HG03378 (cell line): ENCODE results near the gene SLC13A5.
"Not testable (repeated sequence)": the region's sequence is repeated elsewhere in the genome, so short reads cannot be mapped to it uniquely, and the experiment has no call there.

Experiments used
- ATAC-seq: cut with Tn5 transposase; IDR thresholded peaks from one replicate; pipeline ENCODE4 v1.9.1; 2021; ENCODE audit warnings: mild to moderate bottlenecking, moderate library complexity; ENCODE audit not compliant: unreplicated experiment

Gene SLC13A5

GRCh38 chr17:6713130-6713917 is at the start of gene SLC13A5:
SLC13A5 (minus strand) TSS chr17:6713369; CDS start chr17:6713333, 36 bp downstream.
- no peak for ATAC-seq

DNA sequence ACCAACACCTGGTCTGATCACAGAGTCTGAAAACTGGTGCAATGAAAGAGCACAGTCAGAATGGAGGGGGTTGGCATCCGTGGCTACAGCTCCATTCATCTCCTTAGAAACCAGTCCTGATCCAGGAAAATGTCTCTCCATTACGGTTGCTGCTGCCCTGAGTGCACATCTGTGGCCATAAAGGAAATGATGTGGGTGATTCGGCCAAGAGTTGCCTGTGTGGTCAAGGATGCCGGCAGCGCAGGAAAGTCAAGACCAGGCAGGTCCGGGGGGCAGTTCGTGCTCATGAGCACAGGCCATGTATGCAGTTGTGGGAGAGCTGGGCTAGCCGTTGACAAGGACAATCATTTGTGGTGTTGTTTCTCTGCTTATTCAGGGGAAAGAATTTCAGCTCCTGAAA is 48.6 kb upstream of the SLC13A5 start:
- no peak for ATAC-seq

DNA sequence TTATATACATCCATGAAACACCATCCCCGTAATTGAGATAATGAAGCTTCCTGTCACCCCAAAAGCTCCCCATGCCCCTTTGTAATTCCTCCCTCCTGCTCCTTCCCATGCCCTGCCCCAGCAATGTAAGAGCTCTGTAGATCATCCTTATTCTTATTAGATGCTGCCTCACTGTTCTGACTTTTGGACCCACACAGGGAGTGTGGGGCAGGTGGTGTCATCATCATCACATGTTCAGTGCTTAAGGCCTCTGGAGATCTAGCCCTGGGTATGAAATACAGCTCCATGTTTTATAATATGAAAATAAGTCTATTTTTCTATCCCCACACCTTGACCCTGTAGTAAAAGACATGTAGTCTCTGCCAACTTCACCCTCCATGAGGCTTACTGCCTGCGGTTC is 44.6 kb upstream of the SLC13A5 start:
- no peak for ATAC-seq

DNA sequence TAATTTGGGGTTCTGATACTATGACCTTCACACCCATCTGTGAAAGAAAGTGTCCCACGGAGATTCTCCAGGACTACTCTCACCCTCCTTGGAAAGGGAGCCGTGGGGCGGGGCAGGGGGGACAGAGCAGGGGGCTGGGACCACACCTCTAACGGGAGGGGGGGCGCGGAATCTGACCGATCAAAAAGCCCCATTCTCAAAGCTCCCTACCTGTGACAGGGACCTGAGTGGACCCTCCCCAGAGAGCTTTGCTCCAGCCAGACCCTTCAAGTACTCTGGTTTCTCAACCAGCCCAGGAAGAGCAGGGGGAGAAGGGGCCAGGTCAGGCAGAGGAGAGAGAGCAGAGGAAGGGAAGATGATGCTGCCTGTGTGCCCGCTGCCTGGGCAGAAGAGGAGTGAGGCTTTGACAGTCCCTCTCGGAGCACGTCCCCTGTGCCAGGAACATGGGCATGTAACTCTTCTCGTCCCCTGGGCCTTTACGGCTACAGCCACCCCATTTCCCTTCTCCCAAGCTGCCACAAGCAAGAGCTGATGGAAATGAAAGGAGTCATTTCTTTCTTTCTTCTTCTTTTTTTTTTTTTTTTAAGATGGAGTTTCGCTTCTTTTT is 43.4 kb upstream of the SLC13A5 start:
- ATAC-seq: no peak

DNA sequence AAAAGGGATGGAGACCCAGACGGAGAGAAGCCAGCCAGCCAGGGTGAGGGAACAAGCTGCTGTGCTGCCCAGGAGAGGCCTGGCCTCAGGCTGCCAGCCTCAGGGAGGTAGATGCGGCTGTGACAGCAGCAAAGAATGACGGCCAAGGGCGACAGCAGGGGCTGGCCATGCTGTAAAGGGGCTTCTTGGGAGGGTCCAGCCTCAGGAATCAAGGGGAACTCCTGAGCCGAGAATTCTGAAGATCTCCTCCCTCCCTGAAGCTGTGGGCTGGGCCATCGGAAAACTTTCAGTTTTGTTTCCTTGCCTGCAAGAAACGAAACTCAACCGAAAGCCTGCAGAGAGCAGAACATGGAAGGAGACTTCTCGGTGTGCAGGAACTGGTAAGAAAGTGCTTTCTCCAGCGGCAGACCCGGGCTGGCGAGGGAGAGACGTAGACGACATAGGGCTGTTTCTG is 42.6 kb upstream of the SLC13A5 start, which contains the start of gene XAF1:
TSS of gene XAF1 (plus strand) at position 316 of the 454 bp plus-strand sequence. CDS start at position 349, 33 bp downstream.
- no peak for ATAC-seq

DNA sequence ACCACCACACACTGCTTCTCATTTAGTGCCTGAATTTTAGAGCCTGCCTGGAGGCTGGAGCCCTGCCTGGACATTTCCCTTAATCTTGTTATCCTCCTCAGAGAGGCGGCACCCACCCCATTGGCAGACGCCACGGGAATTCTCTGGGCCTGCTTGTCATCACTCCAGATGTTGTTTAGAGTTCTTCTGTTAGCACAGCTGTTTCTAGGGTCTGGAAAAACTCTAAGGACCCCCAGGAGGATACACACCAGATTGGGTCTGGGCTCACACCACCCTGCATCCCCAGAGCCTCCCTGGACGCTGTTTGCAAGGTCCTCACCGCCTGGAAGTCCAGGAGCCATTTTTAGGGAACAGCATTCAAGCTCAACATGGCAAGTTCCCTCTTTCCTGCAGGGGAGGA is 42.1 kb upstream of the SLC13A5 start:
- ATAC-seq: no peak

GRCh38 chr17:6753546-6753945 is 40.4 kb upstream of the SLC13A5 start:
- no peak for ATAC-seq

DNA sequence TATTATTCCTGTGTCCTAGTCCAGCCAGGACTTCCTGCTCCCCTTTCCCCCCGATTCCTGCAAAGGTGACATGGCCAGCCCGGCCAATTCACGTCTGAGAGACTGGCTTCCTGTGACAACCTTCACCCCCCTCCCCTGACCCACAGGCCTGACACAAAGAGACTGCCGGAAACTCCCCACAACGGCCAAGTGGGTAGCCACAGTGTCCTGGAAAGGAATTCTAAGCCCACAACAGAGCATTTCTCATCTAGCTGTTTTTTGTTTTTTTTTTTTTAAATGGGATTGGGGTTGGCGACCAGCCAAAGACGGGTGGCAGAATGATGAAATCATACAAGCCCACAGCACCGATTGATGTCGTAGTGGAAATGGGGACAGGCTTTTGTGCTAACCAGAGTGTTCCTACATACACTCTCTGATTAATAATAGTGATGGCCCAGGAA is 39.9 kb upstream of the SLC13A5 start:
- no peak for ATAC-seq

GRCh38 chr17:6752068-6752909 is 39.1 kb upstream of the SLC13A5 start:
- ATAC-seq: no peak

DNA sequence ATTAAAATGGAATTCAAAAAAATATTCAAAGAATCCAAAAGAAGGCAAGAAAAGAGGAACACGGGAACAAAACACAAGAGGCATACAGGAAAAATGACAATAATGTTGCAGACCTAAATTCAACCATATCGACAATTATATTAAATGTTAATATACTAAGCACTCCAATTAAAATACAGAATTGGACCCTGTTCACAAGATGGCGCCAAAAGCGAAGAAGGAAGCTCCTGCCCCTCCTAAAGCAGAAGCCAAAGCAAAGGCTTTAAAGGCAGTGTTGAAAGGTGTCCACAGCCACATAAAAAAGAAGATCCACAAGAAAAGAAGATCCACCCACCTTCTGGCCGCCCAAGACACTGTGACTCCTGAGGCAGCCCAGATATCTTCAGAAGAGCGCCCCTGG is 36.4 kb upstream of the SLC13A5 start:
- no peak for ATAC-seq

DNA sequence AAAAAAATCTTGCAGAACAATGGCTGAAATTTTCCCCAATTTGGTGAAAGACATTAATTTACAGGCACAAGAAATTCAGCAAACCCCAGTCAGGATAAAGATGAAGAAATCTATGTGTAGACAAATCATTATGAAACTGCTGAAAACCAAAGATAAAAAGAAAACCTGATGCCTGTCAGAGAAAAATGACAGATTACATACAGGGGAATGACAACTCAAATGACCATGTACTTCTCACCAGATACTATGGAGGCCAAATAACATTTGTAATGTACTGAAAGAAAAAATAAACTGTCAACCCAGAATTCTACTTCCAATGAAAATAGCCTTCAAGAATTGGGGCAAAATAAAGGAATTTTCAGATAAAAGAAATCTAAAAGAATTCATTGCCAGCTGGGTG is 35.4 kb upstream of the SLC13A5 start:
- ATAC-seq: no peak

DNA sequence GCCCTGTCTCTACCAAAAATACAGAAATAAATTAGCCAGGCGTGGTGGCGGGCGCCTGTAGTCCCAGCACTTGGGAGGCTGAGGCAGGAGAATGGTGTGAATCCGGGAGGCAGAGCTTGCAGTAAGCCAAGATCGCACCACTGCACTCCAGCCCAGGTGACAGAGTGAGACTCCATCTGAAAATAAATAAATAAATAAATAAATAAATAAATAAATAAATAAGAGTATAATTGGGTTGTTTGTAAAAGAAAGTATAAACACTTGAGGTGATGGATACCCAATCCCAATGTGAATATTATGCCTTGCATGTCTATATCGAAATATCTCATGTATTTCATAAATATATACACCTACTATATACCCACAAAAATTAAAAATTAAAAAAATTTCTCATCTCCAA is 33.5 kb upstream of the SLC13A5 start:
- not testable (repeated sequence) for ATAC-seq

DNA sequence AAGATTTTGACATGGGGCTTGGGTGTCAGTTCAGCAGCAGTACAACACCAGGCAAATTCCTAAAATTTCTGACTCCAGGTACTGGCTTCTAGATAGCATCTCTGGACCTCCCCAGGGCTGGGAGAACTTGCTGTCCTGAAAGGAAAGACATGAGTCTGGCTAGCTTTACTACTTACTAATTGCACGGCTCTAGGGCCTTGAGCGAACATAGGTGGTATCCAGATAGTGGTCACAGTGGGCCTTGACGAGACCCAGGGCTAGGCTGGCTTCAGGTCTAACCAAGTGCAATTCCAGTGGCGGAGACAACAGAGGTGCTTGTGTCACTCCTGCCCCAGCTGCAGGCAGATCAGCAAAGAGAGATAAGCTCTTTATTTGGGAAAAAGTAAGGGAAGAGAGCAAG is 16.4 kb upstream of the SLC13A5 start:
- no peak for ATAC-seq

DNA sequence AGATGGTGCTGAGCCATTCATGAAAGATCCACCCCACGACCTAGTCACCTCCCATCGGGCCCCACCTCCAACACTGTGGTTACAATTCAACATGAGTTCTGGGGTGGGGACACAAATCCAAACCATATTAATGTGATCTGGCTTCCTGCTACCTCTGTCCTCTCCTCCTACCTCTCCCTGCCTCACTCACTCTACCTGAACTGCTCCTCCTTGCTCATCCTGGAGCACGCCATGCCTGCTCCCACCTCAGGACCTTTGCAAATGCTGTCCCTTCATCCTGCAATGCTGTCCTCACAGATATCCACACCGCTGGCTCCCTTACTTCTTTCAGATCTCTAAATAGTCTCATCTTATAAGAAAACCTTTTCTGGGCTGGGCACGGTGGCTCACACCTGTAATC is 10.8 kb upstream of the SLC13A5 start:
- no peak for ATAC-seq

- ATAC-seq: no peak
Measured at GRCh38 chr17:6721744-6722143, 8.6 kb upstream of the SLC13A5 start.

DNA sequence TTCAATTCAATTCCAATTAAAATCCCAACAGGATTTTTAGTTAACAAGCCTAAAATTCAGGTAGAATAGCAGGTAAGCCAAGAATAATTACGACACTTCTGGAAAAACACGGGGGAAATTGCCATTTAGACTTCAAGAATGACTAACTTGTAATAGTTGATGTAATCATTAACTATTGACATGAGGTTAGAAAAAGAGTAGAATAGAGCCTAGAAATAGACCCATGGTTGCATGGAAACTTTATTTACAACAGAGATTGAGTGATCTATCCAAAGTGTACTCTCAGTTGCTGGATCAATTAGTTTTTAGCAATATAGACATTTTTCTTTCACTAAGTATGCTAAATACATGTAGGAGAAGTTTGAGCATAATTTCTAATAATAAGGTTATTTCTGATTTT is 3.6 kb upstream of the SLC13A5 start:
- no peak for ATAC-seq

GRCh38 chr17:6714315-6714874 is 1.2 kb upstream of the SLC13A5 start:
- ATAC-seq: no peak

DNA sequence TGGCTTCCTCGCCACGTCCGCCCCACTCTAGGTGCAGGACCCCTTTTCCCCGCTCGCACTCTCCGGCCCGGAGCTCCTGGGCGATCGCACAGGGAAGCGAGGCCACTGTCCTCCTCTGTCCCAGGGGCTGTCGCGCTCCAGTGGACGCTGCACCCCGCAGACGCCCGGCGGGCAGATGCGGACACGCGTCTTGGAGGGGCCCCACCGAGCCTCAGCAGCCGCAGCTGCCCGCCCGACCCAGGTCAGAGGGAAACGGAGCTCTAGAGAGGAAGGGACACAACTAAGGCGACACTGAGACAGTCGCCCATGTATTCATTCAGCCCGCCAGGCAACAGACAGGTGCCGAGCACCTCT is 726 bp upstream of the SLC13A5 start:
- ATAC-seq: no peak

DNA sequence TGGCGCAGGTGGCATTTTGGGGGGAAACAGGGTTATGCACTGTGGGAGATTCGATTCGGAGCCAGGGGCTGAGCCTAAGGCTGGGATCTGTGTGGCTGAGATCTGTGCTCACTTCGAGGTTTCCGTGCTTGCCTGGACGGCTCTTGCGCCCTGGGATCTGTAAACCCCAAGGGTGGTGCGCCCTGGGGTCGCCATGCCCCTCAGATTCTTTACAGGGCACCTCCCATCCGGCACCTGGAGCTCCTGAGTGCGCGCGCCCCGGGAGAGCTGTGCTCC is 377 bp downstream of the SLC13A5 start:
- no peak for ATAC-seq

DNA sequence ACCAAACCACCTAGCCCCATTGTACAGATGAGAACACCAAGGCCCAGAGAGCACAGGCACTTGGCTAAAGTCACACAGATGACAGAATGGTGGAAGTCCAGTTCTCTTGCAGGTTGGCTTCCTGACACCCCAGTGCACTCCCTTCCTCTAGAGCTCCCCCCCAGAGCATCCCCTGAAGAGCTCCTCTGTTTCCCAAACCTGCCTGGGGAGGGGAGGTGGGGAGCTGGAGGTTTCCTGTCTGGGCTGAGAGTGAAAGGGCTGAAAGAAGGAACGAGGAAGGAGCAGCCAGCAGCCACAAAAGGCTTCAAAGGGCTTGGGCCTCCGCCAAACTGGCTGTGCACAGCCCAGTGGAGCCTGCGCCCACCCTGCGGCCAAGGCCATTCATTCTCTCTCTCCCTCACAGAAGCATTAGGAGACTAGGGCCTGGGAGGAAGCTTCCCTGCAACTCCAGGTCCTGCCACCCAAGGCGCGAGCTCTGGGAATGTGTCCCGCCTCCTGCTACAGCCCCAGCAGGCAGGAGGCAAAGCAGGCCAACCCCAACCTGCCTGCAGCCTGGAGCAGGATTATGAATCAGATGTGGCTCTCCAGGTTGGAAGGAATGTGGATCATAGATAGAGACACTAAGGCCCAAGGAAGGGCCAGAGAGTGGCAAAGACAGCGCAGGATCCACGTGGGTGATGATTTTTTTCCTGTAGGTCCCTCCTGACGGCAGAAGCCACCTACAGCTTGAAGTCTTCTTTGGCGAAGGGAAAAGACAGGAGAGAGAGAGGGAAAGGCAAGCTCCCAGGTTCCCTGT is 913 bp downstream of the SLC13A5 start:
- no peak for ATAC-seq

GRCh38 chr17:6711681-6712057 is 1.5 kb downstream of the SLC13A5 start:
- no peak for ATAC-seq
